HG03354 (cell line): Measurements from ENCODE around the gene CEACAM4.
"Not testable (repeated sequence)": the region's sequence is repeated elsewhere in the genome, so short reads cannot be mapped to it uniquely, and the experiment has no call there.

Source experiments
- ATAC-seq: cut with Tn5 transposase; IDR thresholded peaks from one replicate; pipeline ENCODE4 v1.9.1; 2021; ENCODE audit warnings: mild to moderate bottlenecking; ENCODE audit not compliant: unreplicated experiment, poor library complexity, severe bottlenecking

The CEACAM4 gene

DNA sequence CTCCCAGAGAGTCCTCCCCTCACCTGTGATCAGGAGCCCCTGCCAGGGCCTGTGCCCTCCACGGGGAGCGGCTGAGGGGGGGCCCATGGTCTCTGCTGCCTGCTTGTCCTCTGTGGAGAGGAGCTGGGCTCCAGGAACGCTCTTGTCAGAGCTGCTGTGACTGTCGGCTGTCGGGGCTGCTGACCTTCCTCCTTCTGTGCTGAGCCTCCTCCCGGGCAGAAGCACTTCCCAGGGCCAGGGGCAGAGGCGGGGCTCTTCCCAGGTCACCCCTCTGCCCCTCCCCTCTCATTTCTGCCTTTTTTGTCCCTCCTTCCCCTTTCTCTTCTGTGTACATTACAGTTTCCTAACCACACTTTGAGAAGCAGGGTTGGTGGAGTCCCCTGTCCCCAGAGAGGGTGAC, at the start of gene CEACAM4:
Gene CEACAM4 (minus strand): TSS at position 198 of the 400 bp plus-strand sequence. CDS start 111 bp downstream, at position 87.
- ATAC-seq, result no peak

DNA sequence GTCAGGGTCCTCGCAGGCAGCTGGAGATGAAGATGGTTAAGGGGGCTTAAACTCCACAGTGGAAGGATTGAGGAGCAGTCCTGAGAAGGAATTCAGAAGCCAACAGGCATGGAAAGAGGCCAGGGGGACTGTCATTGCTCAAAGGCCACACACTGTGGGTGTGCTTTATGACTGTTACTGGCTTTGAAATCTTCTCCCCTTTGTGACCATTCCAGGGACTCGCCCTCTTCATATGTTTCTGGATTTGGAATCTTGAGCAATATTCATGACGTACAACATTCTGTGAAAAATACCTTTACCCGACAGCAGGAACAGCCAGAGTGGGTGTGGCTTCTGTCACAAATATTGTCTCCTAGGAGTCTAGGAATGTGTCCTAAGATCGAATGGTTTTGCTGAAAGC, 44.6 kb upstream of the CEACAM4 start:
- ATAC-seq, result no peak

DNA sequence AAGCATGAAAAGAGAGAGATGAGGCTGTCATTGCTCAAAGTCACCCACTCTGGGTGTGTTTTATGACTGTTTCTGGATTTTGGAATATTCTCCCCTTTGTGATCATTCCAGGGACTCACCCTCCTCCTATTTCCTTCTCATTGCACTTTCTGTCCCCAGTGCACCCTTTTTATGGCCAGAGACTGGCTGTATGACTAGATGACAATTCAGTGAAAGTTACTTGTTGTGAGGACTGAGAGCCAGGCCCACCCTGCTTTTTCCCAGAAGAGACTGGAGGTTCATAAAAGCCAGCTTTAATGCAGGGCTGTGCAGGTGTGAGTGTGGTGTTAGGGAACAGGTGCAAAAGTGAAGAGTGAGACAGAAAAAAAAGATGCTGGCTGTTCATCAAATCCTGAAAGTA, 43.9 kb upstream of the CEACAM4 start:
- no peak for ATAC-seq

DNA sequence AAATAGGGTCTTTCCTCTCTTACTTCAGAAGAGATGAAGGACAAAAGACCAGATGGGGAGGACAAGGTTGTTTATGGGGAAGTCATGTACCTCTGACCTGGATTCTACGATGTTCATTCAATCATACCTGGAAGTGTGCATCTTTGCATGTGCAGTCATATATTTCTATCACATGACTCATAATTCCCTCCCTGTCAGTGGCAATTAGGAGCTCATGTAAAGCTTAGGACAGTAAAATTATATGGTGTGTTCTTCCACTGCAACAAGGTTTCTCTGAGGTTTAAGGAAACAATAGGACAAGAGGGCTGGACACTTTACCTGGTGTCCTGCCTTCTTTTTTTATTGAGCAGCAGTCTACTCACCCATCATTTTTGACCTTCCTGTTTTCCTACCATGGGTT, 41.4 kb upstream of the CEACAM4 start:
- ATAC-seq, result no peak

DNA sequence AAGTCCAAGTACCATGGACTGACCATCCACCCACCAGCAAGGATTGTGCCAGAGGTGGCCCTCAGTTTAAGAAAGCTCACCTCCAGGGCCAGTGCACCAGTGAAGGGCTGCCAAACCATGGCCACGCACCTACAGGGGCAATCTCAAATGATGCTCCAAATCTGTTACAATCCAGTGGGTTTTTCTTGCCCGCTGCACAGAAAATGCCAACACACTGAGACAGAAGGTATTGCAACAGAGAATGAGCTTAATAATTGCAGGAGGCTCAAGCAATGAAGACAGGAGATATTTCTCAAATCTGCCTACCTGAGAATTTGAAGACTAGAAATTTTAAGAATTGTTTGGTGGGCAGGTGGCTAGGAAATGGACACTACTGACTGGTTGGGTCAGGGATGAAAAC, 39.2 kb upstream of the CEACAM4 start:
- ATAC-seq, result no peak

DNA sequence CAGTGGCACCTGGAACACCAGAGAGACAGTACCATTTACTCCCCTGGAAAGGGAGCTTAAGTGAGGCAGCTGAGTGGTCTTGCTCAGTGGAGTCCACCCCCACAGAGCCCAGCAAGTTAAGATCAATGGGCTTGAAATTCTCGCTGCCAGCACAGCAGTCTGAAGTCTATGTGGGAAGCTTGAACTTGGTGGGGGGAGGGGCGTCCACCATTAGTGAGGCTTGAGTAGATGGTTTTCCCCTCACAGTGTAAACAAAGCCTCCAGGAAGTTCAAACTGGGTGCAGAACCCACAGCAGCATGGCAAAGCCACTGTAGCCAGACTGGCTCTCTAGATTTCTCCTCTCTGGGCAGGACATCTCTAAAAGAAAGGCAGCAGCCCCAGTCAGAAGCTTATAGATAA, 30.3 kb upstream of the CEACAM4 start:
- no peak for ATAC-seq

DNA sequence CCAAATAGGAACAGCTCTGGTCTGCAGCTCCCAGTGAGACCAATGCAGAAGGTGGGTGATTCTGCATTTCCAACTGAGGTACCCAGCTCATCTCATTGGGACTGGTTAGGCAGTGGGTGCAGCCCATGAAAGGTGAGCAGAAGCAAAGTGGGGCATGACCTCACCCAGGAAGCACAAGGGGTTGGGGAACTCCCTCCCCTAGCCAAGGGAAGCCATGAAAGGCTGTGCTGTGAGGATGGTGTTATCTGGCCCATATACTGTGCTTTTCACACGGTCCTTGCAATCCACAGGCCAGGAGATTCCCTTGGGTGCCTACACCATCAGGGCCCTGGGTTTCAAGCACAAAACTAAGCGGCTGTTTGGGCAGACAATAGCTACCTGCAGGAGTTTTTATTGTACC, 29.9 kb upstream of the CEACAM4 start:
- not testable (repeated sequence) for ATAC-seq

DNA sequence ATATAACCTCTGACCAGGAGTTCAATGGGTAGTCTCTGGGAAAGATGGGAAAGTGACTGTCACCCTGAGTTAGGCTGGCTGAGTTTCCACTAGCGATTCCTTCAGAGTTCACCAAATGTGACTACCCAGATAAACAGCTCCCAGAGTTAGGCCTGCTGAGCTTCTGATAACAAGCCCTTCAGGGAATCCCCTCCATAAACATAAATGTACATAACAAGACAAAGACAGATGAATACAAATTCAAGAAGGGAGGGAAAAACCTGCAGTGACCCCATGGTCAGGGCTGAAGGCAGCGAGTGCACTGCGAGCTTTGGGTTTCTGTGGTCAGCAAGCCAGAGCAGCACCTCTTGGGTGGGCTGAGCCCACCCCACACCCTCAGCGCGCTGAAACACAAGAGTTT, 25.4 kb upstream of the CEACAM4 start:
- ATAC-seq, result no peak

DNA sequence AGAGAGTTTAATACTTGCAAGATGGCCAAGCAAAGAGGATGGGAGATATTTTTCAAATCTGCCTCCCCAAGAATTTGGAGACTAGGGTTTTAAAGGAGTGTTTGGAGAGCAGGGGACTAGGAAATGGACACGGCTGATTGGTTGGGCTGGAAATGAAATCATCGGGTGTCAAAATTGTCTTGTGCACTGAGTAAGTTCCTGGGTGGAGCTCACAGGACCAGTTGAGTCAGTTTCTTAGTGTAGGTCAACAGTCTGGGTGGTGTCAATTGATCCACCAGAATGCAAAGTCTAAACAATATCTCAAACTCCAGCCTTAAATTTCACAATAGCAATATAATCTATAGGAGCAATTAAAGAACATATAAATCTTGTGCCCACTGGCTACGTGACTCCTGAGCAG, 23.0 kb upstream of the CEACAM4 start:
- ATAC-seq, result no peak

DNA sequence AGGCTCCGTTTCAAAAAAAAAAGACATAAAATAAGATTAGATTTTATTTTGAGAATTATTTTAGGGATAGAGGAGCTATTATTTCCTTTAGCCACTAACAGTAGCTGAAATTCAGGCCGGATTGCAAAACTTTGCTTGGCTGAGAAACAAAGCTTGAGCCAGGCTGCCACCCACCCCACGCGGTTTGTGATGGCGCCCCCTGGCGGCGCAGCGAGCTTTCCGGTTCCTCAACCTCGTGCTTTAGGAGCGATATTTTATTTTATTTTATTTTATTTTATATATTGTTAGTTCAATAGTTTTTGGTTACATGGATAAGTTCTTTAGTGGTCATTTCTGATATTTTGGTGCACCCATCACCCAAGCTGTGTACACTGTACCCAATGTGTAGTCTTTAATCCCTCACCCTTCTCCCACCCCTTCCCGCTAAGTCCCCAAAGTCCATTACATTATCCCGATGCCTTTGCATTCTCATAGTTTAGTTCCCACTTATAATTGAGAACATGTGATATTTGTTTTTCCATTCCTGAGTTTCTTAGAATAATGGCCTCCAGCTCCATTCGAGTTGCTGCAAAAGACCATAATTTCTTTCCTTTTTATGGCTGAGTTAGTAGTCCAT, 19.8 kb upstream of the CEACAM4 start:
- no peak for ATAC-seq

DNA sequence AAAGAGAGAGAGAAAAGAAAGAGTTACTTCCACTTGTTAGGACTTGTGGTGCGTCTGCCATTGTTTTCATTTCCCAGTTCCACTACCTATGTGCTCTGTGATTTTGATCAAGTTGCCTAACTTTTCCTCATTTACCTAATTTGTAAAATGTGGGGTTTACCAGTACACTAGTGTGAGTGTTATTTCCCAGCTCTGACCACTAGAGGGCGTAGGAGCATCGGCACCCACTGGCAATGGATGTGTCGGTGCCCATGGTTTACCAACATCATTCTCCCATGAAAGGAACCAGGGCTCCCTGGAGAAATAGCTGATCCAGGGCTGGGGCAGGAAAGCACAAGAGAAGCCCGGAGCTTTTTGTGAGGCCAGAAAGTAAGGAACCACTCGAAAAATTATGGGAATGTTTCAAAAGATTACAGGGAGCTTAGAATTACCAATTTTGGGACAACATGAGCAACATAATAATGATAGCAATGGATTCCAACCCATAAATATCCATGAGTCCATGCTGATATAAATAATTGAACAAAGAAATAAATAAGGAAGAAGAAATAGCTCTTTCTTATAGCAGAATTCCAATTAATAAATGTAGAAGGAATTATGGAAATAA, 15.1 kb upstream of the CEACAM4 start:
- ATAC-seq, result no peak

DNA sequence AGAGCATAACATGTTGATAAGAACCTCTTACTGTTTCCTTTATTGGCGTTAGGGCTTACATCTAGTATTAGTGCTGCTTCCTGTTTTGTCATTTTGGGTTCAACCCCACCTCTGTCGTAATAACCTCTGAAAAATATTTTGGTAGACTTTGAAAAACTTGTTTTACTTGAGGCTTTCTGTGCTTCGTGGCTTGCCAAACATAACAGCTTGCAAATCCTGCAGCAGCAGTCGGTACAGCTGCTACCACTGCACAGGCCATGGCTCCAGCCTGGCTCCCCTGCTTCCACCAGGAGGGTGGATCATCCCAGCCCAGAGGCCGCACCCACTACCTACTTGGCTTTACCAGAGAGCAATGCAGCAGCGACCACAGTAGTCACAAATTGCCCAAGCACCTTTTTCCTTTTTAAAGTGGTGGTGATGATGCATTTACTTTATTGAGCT, 11.8 kb upstream of the CEACAM4 start:
- ATAC-seq, result no peak

DNA sequence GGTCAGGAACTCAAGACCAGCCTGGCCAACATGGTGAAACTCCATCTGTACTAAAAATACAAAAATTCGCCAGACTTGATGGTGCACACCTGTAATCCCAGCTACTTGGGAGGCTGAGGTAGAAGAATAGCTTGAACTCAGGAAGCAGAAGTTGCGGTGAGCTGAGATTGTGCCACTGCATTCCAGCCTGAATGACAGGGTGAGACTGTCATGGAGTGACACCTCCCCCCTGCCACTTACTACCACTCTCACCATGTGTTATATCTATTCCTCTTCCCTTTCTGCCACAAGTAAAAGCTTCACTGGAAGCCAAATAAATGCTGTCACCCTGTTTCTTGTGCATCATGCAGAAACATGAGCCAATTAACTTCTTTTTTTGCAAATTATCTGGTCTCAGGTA, 10.6 kb upstream of the CEACAM4 start:
- ATAC-seq, result no peak

DNA sequence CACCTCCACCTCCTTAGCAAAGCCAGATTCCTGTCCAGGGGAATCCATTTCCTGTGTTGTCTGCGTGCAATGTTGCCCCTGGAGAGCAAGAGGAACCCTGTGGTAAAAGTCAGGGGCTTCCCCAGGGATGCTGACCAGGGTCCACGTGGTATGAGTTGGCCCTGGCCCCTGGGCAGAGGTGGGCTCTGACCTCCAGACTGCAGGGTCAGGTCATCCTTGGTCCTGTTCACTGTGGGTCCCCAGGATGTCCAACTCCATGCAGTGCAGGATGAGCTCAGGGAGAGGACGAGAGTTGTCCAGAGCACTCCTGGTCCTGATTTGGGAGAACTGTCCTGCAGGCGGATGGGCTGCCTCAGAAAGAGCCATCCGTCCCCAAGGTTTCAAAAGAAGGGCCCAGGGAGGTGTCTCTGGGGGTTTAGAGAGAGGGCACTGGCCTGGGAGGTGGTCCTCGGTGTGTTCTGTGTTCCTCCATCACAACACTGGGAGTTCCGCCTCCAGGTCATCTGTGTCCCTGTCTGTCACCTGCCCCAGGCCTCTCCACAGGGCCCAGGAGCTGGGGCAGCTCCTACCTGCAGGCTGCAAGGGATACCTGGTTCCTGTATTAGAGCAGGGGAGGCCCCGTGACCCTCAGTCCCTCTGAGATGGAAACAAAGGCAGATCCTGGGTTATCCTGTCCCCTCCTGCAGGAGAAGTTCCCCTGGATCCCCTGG, 1.2 kb upstream of the CEACAM4 start:
- no peak for ATAC-seq

DNA sequence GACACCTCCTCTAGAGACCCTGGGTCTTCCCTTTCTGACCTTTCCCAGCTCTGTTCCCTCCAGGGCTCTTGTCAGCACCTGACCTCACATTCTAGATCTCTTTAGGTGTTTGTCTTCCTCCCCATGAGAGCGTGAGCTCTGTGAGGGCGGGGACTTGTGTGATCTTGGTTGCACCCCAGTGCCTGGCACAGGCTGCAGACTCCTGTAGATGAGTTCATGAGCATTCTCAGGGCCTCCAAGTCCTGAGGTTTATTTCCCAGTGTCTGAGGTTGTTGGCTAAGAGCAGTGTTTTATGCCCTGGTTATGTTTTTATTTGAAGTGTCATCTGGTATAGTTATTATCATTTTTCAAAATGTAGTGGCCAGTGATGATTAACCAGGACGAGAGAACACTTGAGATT, 596 bp downstream of the CEACAM4 start:
- no peak for ATAC-seq

DNA sequence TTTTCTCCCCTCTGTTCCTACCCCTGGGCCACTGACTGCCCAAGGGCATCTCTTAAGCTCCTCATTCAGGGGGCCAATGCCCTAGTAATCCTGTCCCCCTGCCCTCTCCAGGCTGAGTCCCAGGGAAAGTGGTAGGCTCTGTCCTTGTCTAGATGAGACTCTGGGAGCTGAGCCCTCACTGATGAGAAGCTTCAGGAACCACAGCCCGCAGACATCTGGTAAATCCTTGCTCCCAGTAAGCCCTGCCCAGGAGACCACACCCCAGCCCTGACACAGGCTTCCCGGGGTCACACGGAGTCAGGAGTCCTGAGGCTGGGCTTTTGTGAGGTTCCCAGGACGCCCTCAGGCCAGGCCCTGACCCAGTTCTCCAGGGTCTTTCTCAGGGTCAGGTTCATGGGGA, 1.9 kb downstream of the CEACAM4 start:
- ATAC-seq, result no peak

DNA sequence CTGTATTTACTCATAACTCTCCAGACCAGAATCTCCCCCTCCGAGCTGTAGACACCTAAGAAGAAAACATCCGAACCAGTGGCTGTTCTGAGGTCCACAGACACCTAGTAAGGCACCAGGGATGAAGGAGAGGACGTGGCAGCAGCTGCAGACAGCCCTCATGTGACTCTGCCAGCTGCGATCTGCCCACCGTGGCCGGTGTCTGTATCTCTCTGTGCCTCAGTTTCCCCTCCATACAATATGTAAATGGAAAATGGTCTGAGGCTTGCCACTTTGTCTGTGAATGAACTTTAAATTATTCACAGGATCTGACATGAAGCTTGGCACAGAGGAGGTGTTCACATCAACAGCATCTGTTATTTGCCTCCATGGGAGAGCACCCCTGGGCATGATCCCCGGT, 2.4 kb downstream of the CEACAM4 start:
- ATAC-seq, result no peak

DNA sequence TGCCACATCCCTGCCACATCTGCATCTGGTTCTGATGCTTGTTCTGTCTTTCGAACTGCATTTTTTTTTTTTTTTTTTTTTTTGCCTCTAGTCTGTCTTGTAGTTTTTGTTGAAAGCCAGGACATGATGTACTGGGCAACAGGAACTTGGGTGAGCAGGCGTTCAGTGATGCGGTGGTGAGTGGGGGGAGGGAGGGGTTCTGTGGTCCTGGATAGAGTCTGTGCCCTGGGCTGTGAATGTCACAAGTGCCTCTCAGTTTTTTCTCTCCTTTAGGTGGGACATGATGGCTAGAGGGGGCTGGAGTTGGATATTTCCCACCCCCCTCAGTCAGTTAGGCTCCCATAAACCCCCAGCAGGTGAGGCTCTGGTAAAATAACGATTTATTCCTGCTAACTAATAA, 3.5 kb downstream of the CEACAM4 start:
- ATAC-seq, result no peak

DNA sequence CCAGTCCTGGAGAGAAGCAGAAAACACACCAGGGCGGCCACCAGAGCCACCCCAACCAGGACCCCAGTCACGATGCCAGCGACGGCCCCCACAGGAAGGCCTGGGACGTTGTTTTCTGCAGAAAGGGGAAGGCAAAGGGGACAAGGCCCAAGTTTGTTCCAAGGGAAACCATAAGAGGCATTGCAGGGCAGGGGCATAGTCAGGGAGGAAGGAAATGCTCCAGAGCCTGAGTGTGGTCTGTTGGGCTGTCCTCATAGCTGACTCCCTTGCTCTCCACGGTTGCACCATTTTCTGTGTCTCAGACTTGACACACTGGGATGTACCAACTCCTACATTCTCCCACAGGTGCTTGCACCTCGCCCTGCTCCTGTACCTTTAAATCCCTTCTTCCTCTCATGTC, 5.2 kb downstream of the CEACAM4 start:
- ATAC-seq, result no peak

DNA sequence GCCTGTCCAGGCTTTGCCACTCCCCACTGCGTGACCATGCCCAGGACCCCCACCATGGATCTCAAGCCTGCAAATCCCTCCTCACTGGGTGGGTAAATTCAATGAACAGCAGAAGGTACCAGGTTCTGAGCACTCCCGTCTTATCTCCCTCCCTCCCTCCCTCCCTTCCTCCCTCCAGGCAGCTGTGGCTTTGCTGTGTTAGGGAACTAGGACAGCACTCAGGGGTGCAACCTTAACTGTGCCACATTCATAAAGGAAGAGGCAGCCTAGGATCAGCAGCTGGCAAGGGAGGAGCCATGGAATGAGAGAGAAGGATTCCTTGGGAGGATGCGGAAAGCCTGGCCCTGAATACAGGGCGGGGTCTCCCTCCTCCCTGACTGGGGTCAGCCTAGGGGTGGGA, 5.6 kb downstream of the CEACAM4 start:
- no peak for ATAC-seq

DNA sequence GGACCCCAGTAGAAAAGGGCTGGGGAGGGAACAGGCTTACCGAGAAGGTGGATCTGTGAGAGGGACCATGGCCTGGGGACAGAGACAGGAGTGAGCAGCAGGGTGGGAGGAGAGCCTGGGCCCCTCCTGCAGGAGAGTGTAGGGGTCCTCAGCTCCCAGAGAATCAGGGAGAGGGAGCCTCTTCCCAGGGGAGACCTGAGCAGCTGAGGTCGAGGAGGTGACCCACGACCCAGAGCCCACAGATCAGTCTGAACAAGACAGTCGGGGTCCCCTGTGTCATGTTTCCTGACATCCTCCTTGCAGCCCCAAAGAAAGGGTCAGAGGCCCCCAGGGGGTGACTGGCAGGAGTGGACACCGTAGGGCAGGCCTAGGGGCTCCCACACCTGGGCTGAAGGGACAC, 6.7 kb downstream of the CEACAM4 start:
- ATAC-seq, result no peak
